Astrocyte of the cerebellum (primary cell): Measurements from ENCODE around the gene ALOX15B.
"Not testable (repeated sequence)": the region's sequence is repeated elsewhere in the genome, so short reads cannot be mapped to it uniquely, and the experiment has no call there.

ENCODE experiments used
- DNase-seq: peaks from one replicate; pipeline ENCODE4 v3.0.0-alpha.2; 2011; ENCODE audit warnings: low read depth
- H3K4me3 ChIP-seq: 2 replicates; pipeline ENCODE4 v1.5.1; 2011; ENCODE audit warnings: mild to moderate bottlenecking, low read depth, low read length, moderate library complexity
- in situ Hi-C: cut with HindIII; loops from 2 replicates; pipeline ENCODE4 v1.10.0; 2017; ENCODE audit warnings: low sequenced_read_pairs
- TF ChIP-seq, protein P1 (sequence below): IDR thresholded peaks from 2 replicates; pipeline ENCODE4 v1.5.1; 2012; ENCODE audit warnings: low read length, low read depth, moderate library complexity, mild to moderate bottlenecking; ENCODE audit errors: missing control alignments

Gene ALOX15B

GRCh38 chr17:8019166-8019565 is 19.7 kb upstream of the ALOX15B start:
- H3K4me3 ChIP-seq = no peak overlapping the region
- no peak for DNase-seq
- in situ Hi-C loops = loop anchor here (5.0 kb wide), 1 partner anchor 38 kb away; no protein-coding TSS in a partner anchor
- TF ChIP-seq, protein P1, sequence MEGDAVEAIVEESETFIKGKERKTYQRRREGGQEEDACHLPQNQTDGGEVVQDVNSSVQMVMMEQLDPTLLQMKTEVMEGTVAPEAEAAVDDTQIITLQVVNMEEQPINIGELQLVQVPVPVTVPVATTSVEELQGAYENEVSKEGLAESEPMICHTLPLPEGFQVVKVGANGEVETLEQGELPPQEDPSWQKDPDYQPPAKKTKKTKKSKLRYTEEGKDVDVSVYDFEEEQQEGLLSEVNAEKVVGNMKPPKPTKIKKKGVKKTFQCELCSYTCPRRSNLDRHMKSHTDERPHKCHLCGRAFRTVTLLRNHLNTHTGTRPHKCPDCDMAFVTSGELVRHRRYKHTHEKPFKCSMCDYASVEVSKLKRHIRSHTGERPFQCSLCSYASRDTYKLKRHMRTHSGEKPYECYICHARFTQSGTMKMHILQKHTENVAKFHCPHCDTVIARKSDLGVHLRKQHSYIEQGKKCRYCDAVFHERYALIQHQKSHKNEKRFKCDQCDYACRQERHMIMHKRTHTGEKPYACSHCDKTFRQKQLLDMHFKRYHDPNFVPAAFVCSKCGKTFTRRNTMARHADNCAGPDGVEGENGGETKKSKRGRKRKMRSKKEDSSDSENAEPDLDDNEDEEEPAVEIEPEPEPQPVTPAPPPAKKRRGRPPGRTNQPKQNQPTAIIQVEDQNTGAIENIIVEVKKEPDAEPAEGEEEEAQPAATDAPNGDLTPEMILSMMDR = no peak

- DNase-seq = no peak
- in situ Hi-C loops = loop anchor here (5.0 kb wide), 1 partner anchor 37 kb away; no protein-coding TSS in a partner anchor
- TF ChIP-seq, protein P1 = no peak
- H3K4me3 ChIP-seq = no peak overlapping the region
Observed at GRCh38 chr17:8019665-8020650, 18.9 kb upstream of the ALOX15B start.

GRCh38 chr17:8020776-8021564 is 17.9 kb upstream of the ALOX15B start:
- in situ Hi-C loops = no loop called here
- no peak for DNase-seq
- TF ChIP-seq, protein P1 = no peak
- H3K4me3 ChIP-seq = no peak overlapping the region

GRCh38 chr17:8021565-8022359 is 17.1 kb upstream of the ALOX15B start:
- in situ Hi-C loops = no loop called here

GRCh38 chr17:8022360-8023003 is 16.4 kb upstream of the ALOX15B start:
- no peak overlapping the region for H3K4me3 ChIP-seq
- in situ Hi-C loops = no loop called here
- no peak for DNase-seq
- TF ChIP-seq, protein P1 = no peak

More at GRCh38 chr17:8021565-8022359, 17.1 kb upstream of the ALOX15B start:
- H3K4me3 ChIP-seq = no peak overlapping the region
- no peak for DNase-seq
- TF ChIP-seq, protein P1 = no peak

- H3K4me3 ChIP-seq, in situ Hi-C loops, DNase-seq: not testable (repeated sequence)
Observed at GRCh38 chr17:8024161-8024560, 14.7 kb upstream of the ALOX15B start.
